Germinal center (tissue), 1 donor: ENCODE results near the gene SIL1.
A peak's percentile ranks its signal among the peaks of the same experiment; 100 is the strongest.
"Not testable (repeated sequence)": the region's sequence is repeated elsewhere in the genome, so short reads cannot be mapped to it uniquely, and the experiment has no call there.

Experiments
- DNase-seq: peaks from one replicate; pipeline ENCODE4 v3.0.0; 2012; ENCODE audit warnings: mixed read lengths, low spot score

The SIL1 gene

DNA sequence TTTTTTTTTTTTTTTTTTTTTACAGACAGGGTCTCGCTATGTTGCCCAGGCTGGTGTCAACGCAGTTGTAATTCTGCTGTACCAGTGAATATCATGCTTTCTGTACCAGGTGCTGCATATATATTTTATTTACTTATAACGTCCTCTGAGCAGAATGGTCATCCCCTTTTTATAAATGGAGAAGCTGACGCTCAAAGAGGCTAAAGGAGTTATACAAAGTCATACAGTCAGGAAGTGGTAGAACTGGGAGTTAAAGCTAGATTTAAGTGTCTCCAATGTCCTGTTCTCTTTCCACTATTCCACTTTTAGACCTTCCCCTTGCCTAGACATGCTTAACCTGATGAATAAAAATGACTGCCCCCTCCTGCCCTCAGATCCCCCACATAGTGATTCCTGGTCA lies 1.2 kb upstream of the SIL1 start:
- DNase-seq, result no peak

- DNase-seq, result no peak
Observed at GRCh38 chr5:139196296-139196956, 1.7 kb downstream of the SIL1 start.

GRCh38 chr5:139194486-139194885 lies 3.7 kb downstream of the SIL1 start:
- no peak for DNase-seq

DNA sequence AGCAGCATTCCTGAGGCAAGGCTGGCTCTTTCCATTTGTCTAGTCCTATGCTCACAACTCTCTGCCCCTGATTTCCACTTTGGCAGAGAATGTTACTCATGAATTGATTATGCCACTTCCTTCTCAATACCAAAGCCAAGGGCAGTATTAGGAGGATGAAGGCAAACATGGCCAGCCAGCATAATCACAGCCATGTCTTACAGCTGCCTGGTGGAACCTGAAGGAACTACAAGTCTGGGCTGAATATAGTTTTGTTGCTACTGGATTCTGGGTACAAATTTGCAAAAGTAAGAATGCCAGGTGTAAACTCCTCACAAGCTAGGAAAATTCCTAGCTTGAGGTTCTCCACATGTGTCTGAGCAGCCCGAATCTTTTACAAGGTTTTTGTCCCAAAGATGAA lies 4.2 kb downstream of the SIL1 start:
- DNase-seq, result no peak

- DNase-seq, result not testable (repeated sequence)
Observed at GRCh38 chr5:139192906-139193305, 5.3 kb downstream of the SIL1 start.

DNA sequence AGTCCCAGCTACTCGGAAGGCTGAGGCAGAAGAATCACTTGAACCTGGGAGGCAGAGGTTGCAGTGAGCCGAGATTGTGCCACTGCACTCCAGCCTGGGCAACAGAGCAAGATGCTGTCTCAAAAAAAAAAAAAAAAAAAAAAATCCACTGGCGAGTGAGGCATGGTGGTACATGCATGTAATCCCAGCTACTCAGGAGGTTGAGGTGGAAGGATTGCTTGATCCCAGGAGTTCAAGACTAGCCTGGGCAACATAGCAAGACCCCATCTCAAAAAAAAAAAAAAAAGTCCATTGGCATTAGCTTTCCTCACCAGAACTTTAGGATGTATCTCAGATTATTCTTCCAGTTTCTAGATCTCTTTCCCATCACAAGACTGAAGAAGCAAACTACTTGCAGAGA lies 6.2 kb downstream of the SIL1 start:
- not testable (repeated sequence) for DNase-seq

- DNase-seq, result no peak
Observed at GRCh38 chr5:139190125-139190524, 8.0 kb downstream of the SIL1 start.

GRCh38 chr5:139188558-139189270 lies 9.5 kb downstream of the SIL1 start:
- no peak for DNase-seq

DNA sequence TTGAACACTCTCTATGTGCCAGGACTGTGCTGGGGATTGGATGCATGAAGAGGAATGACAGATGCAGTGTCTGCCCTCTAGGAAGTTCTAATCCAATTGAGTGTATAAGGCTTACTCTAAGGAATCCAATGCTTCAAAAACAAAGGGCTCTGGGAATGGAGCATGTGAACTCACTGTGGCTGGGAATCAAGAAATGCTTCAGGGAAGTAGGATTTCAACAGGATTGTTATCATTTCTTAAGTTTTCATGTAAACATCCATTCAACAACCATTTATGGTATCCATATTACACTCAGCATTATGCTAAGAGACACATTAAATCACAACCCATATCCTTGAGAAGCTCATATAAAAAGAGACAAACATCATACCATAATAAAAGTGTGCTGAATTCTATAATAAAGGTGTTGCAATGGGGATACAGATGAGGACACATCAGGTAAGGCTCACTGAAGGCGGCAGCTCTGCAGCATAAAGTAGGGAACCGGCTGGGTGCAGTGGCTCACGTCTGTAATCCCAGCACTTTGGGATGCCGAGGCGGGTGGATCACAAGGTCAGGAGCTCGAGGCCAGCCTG lies 11.3 kb downstream of the SIL1 start:
- no peak for DNase-seq

DNA sequence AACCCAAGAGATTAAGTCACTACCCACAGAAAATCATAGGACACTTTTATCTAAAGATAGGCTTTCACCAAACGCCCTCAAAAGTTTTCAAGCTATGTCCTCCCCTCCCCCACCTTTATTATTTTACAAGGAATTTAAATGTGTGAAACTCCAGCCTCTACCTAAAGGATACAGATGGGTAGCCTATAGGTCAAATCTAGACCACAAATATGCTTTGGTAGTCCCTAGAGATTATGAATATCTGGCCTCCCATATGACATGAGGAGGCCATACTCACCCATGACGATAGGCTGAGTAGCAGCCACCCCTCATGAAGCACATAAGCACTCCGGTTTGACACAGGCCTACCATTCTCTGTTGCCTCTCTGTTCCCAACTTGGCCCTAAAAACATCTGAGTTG lies 11.9 kb downstream of the SIL1 start:
- no peak for DNase-seq

GRCh38 chr5:139185589-139185988 lies 12.6 kb downstream of the SIL1 start:
- DNase-seq, result no peak

- no peak for DNase-seq
Observed at GRCh38 chr5:139183502-139183901, 14.7 kb downstream of the SIL1 start.

DNA sequence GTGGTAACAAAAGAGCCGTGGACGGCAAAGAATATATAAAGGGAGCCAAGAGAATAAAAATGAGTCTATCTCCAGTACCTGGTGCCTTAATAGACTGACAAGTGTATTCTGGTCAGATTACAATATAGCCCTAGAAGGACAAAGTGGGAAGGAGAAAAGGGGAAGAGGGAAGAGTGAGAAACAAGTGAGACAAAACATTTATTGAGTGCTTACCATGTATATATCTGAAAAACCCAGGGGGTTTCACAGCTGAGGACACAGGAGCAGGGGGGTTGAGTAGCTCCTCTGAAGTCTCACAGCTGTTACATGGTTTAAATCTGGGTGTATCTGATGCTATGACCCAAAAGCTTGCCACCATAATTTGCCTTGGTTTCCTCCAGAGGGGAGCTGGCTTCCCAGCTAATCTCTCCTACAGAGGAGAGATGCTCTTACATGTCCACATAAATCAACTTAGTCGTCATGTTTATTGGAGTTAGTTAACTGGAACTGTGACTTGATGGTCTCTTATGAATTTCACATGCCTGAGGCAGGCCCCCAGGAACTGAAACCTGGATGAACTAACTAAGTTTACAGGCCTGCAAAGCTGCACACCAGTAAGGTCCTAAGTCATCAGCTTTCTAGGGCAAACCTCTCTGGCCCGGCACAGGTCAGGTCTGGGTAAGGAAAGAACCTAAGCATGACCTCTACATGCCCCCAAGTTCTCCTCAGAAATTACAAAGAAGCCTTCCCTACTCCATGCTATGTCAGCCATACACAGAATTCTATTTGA lies 15.5 kb downstream of the SIL1 start:
- DNase-seq, result no peak

GRCh38 chr5:139181835-139182452 lies 16.2 kb downstream of the SIL1 start:
- DNase-seq, result no peak

GRCh38 chr5:139181322-139181730 lies 16.8 kb downstream of the SIL1 start:
- no peak for DNase-seq

- DNase-seq, result no peak
Observed at GRCh38 chr5:139180850-139181249, 17.3 kb downstream of the SIL1 start.

DNA sequence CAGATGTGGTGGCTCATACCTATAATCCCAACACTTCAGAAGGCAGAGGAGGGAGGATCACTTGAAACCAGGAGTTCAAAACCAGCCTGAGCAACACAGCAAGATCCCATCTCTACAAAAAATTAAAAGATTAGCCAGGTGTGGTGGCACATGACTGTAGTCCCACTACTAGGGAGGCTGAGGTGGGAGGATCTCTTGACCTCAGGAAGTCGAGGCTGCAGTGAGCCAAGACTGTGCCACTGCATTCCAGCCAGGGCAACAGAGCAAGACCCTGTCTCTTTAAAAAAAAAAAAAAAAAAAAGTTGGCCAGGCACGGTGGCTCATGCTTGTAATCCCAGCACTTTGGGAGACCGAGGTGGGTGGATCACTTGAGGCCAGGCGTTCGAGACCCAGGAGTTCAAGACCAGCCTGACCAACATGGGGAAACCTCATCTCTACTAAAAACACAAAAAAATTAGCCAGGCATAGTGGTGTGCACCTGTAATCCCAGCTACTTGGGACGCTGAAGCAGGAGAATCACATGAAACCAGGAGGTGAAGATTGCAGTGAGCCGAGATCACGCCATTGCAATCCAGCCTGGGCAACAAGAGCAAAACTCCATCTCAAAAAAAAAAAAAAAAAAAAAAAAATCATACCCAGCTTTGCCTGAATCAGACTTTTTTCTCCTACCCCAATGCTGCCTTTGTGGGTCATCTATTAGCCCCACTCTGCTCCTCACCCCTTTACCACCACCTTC lies 18.2 kb downstream of the SIL1 start:
- not testable (repeated sequence) for DNase-seq

DNA sequence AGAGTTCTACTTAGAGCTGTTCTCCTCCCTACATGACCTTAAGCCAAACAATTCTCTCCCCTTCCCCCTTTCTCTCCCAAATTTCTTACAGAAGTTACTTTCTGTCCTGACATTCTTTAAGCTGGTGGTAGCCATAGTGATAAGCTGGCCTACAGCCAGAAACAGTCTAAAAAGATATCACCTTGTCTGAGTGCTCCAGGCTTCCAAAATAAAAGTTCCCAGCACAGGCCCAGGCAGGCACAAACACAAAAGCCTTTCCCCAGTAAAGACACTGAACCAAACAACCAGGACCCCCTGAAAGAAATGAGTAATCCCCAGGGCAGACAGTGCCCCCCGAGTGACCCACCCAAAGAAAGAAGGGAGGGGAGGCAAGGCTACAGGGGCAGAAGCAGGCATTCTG lies 19.2 kb downstream of the SIL1 start:
- no peak for DNase-seq

GRCh38 chr5:139178589-139178917 lies 19.6 kb downstream of the SIL1 start:
- no peak for DNase-seq

- DNase-seq, result peak; percentile 15
Observed at GRCh38 chr5:139177809-139178588, 20.2 kb downstream of the SIL1 start.

DNA sequence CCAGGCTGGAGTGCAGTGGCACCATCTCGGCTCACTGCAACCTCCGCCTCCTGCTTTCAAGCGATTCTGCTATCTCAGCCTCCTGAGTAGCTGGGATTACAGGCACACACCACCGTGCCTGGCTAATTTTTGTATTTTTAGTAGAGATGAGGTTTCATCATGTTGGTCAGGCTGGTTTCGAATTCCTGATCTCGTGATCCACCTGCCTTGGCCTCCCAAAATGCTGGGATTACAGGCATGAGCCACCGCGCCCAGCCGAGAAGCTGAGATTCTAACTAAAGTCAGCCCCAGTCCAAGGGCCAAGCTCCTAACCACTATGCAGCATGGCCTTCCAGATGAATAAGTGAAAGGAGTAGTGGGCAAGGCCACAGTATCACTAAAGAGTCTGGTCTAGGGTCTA lies 20.9 kb downstream of the SIL1 start:
- DNase-seq, result not testable (repeated sequence)
